Measurements from ENCODE around the gene HOXA11. TPM values are rescaled to one million over a fixed set of nuclear protein-coding genes. Genes with fewer than 3 reads are reported as not detected.
A peak's percentile ranks its signal among the peaks of the same experiment; 100 is the strongest.

The HOXA11 gene
- total RNA-seq, 1 donor from 2014 or later: not detected

DNA sequence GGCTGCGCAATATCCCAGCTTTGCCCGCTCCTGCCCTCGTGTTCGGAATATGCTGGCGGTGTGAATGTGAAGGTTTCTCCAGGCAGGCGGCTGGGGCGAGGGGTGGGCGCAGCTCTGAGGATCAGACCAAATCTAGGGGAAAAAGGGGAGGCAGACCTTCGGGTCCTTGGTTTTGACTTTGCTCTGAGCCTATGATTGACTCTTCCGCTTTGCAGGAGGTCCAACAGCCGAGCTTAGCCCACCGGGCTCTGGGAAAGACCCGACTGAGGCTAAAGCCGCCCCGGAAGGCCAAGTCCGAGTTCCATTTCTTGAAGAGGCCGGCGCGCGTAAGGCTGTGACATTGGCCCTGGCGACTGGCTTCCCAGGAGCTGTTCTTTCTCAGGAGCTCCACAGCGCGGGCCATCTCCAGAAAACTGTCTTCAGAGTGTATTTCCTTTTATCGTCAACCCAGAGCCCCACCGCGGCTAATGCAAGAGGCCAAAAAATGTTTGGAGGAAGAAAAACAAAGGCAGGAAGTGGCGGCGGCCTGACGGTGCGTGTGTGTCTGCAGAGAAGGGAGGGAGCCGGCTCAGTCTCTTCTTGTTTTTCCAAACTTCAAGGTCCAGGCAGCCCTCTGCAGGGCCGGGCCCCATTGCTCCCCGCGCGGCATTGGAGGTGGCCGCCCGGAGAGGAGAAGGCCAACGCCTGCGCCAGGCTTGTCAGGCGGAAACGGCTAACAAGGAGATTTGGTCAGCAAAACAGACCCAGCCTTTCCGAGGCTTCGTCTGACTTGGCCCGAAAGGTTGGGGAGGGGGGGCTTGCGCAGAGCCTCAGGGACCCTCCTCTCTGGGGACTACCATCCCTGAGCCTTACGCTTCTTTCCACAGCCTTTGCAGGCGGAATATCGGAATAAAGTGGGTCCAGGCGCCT lies 3.6 kb upstream of the HOXA11 start:
- Mint-ChIP-seq H3K27ac (ENCODE audit: unreplicated experiment) (no peak overlapping the region), H3K4me1 (ENCODE audit: unreplicated experiment) (peaks cover 53% of the 10 kb centered on the region), H3K9me3 (ENCODE audit: unreplicated experiment) (no peaks in the 10 kb centered on the region), H3K27me3 (ENCODE audit: unreplicated experiment) (peaks cover 92% of the 10 kb centered on the region), H3K36me3 (ENCODE audit: unreplicated experiment) (peaks cover 2% of the 10 kb centered on the region), H3K4me3 (ENCODE audit: unreplicated experiment) (peak overlapping the region; percentile 67)
- TF ChIP-seq, protein P1, sequence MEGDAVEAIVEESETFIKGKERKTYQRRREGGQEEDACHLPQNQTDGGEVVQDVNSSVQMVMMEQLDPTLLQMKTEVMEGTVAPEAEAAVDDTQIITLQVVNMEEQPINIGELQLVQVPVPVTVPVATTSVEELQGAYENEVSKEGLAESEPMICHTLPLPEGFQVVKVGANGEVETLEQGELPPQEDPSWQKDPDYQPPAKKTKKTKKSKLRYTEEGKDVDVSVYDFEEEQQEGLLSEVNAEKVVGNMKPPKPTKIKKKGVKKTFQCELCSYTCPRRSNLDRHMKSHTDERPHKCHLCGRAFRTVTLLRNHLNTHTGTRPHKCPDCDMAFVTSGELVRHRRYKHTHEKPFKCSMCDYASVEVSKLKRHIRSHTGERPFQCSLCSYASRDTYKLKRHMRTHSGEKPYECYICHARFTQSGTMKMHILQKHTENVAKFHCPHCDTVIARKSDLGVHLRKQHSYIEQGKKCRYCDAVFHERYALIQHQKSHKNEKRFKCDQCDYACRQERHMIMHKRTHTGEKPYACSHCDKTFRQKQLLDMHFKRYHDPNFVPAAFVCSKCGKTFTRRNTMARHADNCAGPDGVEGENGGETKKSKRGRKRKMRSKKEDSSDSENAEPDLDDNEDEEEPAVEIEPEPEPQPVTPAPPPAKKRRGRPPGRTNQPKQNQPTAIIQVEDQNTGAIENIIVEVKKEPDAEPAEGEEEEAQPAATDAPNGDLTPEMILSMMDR (IDR thresholded peaks at IDR 0.05): no peak
- no peak for DNase-seq (ENCODE audit: extremely low spot score, unreplicated experiment)

DNA sequence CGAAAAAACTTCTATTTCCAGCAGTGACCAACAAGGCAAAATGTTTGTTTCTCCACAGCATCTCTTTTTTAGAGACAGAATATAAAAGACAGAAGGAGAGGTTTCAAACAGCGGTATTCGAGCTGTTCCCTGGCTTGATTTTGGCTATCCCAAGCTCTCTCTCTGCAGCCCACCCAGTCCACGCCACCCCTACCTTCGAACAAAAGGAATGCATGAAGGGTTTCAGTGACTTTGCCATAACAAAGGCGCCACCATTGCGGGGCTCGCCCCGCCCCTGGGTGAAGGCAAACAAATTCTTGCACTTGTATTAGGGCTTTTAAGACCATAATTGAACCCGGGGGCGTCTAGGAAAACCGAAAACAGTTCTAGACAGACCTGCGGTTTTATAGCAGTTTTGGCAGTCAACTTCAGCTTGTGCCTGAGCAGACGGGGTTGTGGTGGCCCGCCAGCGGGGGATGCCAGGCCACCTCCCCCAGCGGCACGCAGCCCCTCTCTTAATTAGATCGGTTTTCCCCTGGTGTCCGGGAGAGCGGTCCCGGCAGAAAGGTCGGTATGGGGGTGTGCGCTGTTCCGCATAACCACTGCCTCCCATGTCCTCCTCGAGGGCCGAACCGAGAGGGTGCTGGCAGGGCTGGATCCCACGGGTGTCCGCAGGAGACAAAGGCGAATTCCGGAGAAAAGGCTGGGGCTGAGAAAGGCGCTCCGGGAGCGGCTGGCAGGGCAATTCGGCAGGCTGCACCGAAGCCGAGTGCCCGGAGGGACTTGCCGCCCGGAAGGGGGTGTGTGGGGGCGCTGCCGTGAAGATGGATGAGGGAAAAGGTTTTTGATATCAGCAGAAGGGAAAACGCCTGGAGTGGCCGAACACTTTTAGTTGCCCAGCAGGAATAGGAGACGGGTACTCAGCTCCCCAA lies 2.7 kb upstream of the HOXA11 start:
- no peak for DNase-seq (ENCODE audit: extremely low spot score, unreplicated experiment)

DNA sequence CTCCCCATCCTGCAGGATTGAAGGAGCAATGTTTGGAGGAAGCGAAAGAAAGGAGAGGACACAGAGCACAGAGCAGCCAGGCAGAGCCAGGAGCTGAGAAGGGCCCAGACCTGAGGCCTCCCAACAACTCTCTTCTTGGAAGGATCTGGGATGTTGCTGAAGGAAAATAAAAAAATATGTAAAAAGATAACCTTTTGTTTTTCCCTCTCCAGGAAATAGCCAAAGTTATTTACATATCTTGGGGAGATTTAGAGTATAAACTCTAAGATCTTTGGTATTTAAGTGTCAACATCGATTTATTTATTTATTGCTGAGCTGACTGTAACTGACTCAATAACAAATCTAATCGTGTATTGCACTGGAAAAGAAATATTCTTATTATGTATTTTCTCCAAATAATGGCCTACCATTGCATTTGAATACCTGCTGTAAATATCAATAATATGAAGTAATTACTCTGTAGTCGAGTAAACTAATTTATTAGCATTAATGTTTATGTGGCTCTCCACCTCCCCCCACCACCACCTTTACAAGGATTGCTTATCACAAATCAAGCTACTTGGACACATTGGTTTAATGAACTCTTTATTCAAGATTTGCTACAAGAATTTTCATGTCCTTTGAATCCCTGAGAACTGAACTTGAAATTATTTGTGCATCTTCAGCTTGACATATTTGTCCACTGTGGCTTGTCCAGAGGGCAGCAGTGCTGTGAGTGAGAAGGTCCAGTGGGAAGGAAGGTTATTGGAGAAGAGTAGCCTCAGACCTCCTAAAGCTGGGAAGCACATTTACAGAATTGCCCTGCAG lies 1.8 kb upstream of the HOXA11 start:
- H3K36me3 Mint-ChIP-seq (ENCODE audit: unreplicated experiment): peaks cover 2% of the 10 kb centered on the region
- no peak for DNase-seq (ENCODE audit: extremely low spot score, unreplicated experiment)
- no peak overlapping the region for H3K27ac Mint-ChIP-seq (ENCODE audit: unreplicated experiment)
- H3K4me3 Mint-ChIP-seq (ENCODE audit: unreplicated experiment): no peak overlapping the region
- H3K9me3 Mint-ChIP-seq (ENCODE audit: unreplicated experiment): no peaks in the 10 kb centered on the region
- TF ChIP-seq, protein P1 (IDR thresholded peaks at IDR 0.05): no peak
- peaks cover 45% of the 10 kb centered on the region for H3K4me1 Mint-ChIP-seq (ENCODE audit: unreplicated experiment)
- peaks cover 91% of the 10 kb centered on the region for H3K27me3 Mint-ChIP-seq (ENCODE audit: unreplicated experiment)

More for the DNA sequence above, 2.7 kb upstream of the HOXA11 start:
- TF ChIP-seq, protein P1 (IDR thresholded peaks at IDR 0.05): no peak
- peaks cover 2% of the 10 kb centered on the region for H3K36me3 Mint-ChIP-seq (ENCODE audit: unreplicated experiment)
- H3K4me3 Mint-ChIP-seq (ENCODE audit: unreplicated experiment): peak overlapping the region; percentile 67
- peaks cover 52% of the 10 kb centered on the region for H3K4me1 Mint-ChIP-seq (ENCODE audit: unreplicated experiment)
- no peak overlapping the region for H3K27ac Mint-ChIP-seq (ENCODE audit: unreplicated experiment)
- no peaks in the 10 kb centered on the region for H3K9me3 Mint-ChIP-seq (ENCODE audit: unreplicated experiment)
- peaks cover 90% of the 10 kb centered on the region for H3K27me3 Mint-ChIP-seq (ENCODE audit: unreplicated experiment)

DNA sequence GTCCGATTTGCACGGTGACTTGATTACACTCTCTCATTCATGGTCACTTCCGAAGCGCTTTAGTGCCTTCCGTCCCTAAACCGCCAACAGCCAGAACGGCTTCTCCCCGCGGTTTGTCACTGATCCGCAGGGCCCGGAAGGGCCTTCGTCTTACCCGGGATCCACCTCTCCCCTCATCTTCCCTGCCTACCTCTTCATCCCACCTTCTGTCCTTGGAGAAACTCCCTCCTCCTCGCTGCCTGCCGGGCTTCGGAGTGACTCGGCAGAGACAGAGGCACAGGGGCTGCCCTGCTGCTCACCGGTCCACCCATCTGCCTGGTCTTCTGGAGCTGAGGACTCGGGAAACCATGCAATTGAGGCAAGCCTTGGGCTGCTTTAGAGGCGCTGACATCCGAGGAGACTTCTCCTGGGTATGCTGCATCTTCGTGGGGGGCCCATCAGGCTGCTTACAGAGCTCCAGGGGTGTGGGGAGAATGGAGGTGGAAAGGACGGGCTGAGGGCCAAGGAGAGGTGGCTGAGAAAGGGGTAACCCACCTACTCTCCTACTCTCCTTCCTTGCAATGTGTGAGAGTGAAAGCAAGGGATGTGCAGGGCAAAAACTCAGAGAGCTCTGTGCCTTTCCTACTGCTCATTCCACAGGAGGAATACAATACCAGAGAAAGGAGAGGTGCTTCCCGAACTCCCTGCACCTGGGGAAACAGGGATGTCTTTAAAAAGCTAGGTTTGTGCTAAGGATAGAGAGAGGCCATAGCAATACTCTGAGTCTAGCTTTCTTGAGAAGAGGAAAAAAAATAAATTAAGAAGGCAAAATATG lies 1.0 kb upstream of the HOXA11 start:
- no peak overlapping the region for H3K27ac Mint-ChIP-seq (ENCODE audit: unreplicated experiment)
- no peak overlapping the region for H3K4me3 Mint-ChIP-seq (ENCODE audit: unreplicated experiment)
- H3K9me3 Mint-ChIP-seq (ENCODE audit: unreplicated experiment): no peaks in the 10 kb centered on the region
- H3K27me3 Mint-ChIP-seq (ENCODE audit: unreplicated experiment): peaks cover 90% of the 10 kb centered on the region
- no peak for DNase-seq (ENCODE audit: extremely low spot score, unreplicated experiment)
- TF ChIP-seq, protein P1 (IDR thresholded peaks at IDR 0.05): no peak
- peaks cover 44% of the 10 kb centered on the region for H3K4me1 Mint-ChIP-seq (ENCODE audit: unreplicated experiment)
- H3K36me3 Mint-ChIP-seq (ENCODE audit: unreplicated experiment): peaks cover 2% of the 10 kb centered on the region
